Gastrocnemius medialis (tissue), 4 donors: ENCODE results near the gene GHRHR. TPM values are rescaled to one million over a fixed set of nuclear protein-coding genes. Genes with fewer than 3 reads are reported as not detected.

Source experiments
- ATAC-seq, 2 donors: fragments of 150-250 bp; one replicate each; pipeline ENCODE4 v1.9.1; 2016
- DNase-seq, 2 donors: peaks; one replicate each; pipeline ENCODE4 v3.0.0-alpha.2; 2019
- H3K27ac ChIP-seq, 4 donors: fragments of 200-600 bp; sonication (generic); 1 replicate in 1 of 4; 2 replicates in 3 of 4; pipeline ENCODE4 v1.5.1; 2016 to 2018; ENCODE audit warnings: mild to moderate bottlenecking in 2 of 4, moderate library complexity in 1 of 4
- H3K27me3 ChIP-seq, 3 donors: fragments of 200-600 bp; sonication (generic) in 2 of 3; 1 replicate in 1 of 3; 2 replicates in 2 of 3; pipeline versions ENCODE4 v1.5.1 to v1.6.0; 2016 to 2019; ENCODE audit warnings: mild to moderate bottlenecking in 1 of 3, moderate library complexity in 1 of 3
- H3K36me3 ChIP-seq, 2 donors: fragments of 200-600 bp; sonication (generic) in 1 of 2; one replicate each; pipeline ENCODE4 v1.5.1; 2017 to 2018
- H3K4me1 ChIP-seq, 2 donors: fragments of 200-600 bp; sonication (generic) in 1 of 2; one replicate each; pipeline ENCODE4 v1.5.1; 2016 to 2017; ENCODE audit warnings: mild to moderate bottlenecking in 2 of 2
- H3K4me3 ChIP-seq, 4 donors: fragments of 200-600 bp; sonication (generic) in 3 of 4; 1 replicate in 1 of 4; 2 replicates in 3 of 4; pipeline ENCODE4 v1.5.1; 2016 to 2019; ENCODE audit warnings: mild to moderate bottlenecking in 2 of 4
- H3K9me3 ChIP-seq, 3 donors: fragments of 200-600 bp; sonication (generic) in 2 of 3; 1 replicate in 1 of 3; 2 replicates in 2 of 3; pipeline ENCODE4 v1.5.1; 2016 to 2019
- POLR2A ChIP-seq, 2 donors: fragments of 450-650 bp; IDR thresholded peaks; one replicate each; pipeline ENCODE4 v1.6.1; 2017; ENCODE audit warnings: antibody characterized with exemption in 2 of 2, mild to moderate bottlenecking in 2 of 2, moderate library complexity in 2 of 2
- in situ Hi-C, 4 donors: fragments of 200-750 bp; cut with MboI; loops; one replicate each; pipeline versions ENCODE4 v1.15.0 to v1.8.0; 2017; ENCODE audit warnings: low sequenced_read_pairs in 4 of 4
- intact Hi-C: fragments of 100-400 bp; cut with DNase I; formaldehyde crosslinking; loops from one replicate; pipeline ENCODE4 v1.15.1; 2023; ENCODE audit warnings: low total_unique reads
- total RNA-seq, 4 donors: library from RNA; depleted of rRNA; stranded (reverse); fragments of >200 nt; gene quantifications; one replicate each; pipeline versions ENCODE4 v1.1.0 to v1.2.3, GENCODE V29; 2016
- TF ChIP-seq, protein P1 (sequence below), 5 experiments: fragments of 450-650 bp in 3 of 5; fragments of 200-600 bp in 2 of 5; sonication (generic) in 2 of 5; IDR thresholded peaks in 4 of 5; conservative IDR thresholded peaks in 1 of 5; 1 replicate in 4 of 5; 2 replicates in 1 of 5; pipeline ENCODE4 v1.5.1; 2016 to 2019; ENCODE audit warnings: antibody characterized with exemption in 5 of 5, mild to moderate bottlenecking in 3 of 5, moderate library complexity in 3 of 5

GHRHR gene
- total RNA-seq, 4 donors from 2014 or later: not detected

- Histone ChIP-seq H3K4me1 (no peaks in the 10 kb centered on the region), H3K36me3 (no peaks in the 10 kb centered on the region), H3K4me3 (no peak overlapping the region), H3K27ac (no peak overlapping the region), H3K9me3 (no peaks in the 10 kb centered on the region), H3K27me3 (no peaks in the 10 kb centered on the region)
- ATAC-seq (no peak), DNase-seq (no peak)
- in situ Hi-C loops (loop anchor here in 2 of 4 donors (10.0 kb wide), 1 partner anchor 136 kb away; no protein-coding TSS in a partner anchor), intact Hi-C loops (no loop called here)
- no peak for TF ChIP-seq POLR2A (IDR thresholded peaks at IDR 0.05)
- TF ChIP-seq, protein P1, sequence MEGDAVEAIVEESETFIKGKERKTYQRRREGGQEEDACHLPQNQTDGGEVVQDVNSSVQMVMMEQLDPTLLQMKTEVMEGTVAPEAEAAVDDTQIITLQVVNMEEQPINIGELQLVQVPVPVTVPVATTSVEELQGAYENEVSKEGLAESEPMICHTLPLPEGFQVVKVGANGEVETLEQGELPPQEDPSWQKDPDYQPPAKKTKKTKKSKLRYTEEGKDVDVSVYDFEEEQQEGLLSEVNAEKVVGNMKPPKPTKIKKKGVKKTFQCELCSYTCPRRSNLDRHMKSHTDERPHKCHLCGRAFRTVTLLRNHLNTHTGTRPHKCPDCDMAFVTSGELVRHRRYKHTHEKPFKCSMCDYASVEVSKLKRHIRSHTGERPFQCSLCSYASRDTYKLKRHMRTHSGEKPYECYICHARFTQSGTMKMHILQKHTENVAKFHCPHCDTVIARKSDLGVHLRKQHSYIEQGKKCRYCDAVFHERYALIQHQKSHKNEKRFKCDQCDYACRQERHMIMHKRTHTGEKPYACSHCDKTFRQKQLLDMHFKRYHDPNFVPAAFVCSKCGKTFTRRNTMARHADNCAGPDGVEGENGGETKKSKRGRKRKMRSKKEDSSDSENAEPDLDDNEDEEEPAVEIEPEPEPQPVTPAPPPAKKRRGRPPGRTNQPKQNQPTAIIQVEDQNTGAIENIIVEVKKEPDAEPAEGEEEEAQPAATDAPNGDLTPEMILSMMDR (IDR thresholded peaks at IDR 0.05 in 4 of 5, conservative IDR thresholded peaks at IDR 0.05 in 1 of 5): no peak
Measured at GRCh38 chr7:30989008-30989823, 25.5 kb downstream of the GHRHR start.

DNA sequence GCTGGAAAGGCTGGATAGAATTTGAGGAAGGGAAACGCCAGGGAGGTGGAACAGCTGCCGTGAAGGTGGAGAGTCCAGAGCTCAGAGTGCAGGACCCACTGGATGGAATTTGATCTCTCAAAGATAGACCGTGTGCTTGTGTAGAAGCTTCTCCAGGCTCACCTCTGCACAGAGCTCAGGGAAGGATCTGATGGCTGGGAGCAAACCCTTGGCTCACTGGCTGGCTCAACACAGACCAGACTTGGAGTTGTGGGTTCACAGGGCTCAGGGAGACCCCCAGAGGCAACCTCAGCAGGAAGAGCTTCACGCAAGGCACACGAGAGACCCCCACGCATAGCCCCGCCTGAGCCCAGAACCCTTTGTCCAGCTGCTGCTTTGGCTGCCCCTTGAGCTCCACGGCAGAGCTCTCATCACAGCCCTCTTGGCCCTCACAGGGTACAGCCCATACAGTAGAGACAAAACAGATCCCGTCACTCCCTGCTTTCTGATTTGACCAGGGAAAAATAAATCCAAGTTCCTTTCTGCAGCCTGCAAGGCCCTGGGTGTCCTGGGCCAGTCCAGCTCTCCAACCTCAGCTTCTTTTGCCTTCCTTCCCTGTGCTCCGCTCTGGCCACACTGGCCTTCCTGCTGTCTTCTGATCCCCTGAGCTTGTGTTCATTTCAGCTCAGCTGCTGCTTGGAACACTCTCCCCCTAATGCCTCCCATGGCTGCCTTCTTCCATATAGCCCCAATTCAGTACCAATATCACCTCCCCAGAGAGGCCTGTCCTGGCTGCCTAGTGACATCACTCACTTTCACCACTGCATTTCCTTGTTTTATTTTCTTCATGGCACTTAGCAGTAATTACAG is 26.3 kb downstream of the GHRHR start:
- no peaks in the 10 kb centered on the region for H3K4me1 ChIP-seq
- TF ChIP-seq, protein P1 (IDR thresholded peaks at IDR 0.05 in 4 of 5, conservative IDR thresholded peaks at IDR 0.05 in 1 of 5): no peak
- TF ChIP-seq POLR2A (IDR thresholded peaks at IDR 0.05): no peak
- in situ Hi-C loops (loop anchor here in 2 of 4 donors (10.0 kb wide), 1 partner anchor 135 kb away; no protein-coding TSS in a partner anchor), intact Hi-C loops (no loop called here)
- ATAC-seq: no peak
- H3K27ac ChIP-seq: no peak overlapping the region
- no peaks in the 10 kb centered on the region for H3K27me3 ChIP-seq
- H3K36me3 ChIP-seq: no peaks in the 10 kb centered on the region
- no peaks in the 10 kb centered on the region for H3K9me3 ChIP-seq
- no peak for DNase-seq
- no peak overlapping the region for H3K4me3 ChIP-seq

DNA sequence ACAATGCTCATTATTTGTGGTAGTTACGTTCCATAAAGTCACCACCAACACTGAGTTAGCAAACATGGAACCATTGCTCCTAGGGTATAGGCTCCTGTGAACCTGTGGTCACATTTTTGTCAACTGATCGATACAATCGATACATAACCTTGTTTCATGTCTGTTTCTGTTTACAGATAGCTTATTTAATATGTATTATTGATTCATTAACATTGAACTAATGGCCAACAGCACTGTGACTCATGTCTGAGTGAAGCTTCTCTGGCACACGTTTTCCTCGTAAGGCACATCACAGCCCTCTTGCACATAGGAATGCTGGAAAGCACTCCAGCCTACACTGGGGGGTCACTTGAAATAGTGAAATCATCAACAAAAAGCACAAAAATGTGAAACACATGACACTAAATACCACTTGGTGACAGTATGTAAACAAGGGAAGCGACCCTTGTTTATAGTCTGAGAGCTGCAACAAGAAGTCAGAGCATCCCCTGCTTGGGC is 27.0 kb downstream of the GHRHR start:
- H3K9me3 ChIP-seq: no peaks in the 10 kb centered on the region
- no peaks in the 10 kb centered on the region for H3K36me3 ChIP-seq
- no peaks in the 10 kb centered on the region for H3K27me3 ChIP-seq
- no peaks in the 10 kb centered on the region for H3K4me1 ChIP-seq
- in situ Hi-C loops (no loop called here), intact Hi-C loops (no loop called here)
- no peak overlapping the region for H3K27ac ChIP-seq
- no peak overlapping the region for H3K4me3 ChIP-seq
- DNase-seq (no peak), ATAC-seq (no peak)
- TF ChIP-seq, protein P1 (IDR thresholded peaks at IDR 0.05 in 4 of 5, conservative IDR thresholded peaks at IDR 0.05 in 1 of 5): no peak
- no peak for TF ChIP-seq POLR2A (IDR thresholded peaks at IDR 0.05)

GRCh38 chr7:30992414-30992813 is 28.7 kb downstream of the GHRHR start:
- ATAC-seq (no peak), DNase-seq (no peak)
- Histone ChIP-seq H3K27ac (no peak overlapping the region), H3K9me3 (no peaks in the 10 kb centered on the region), H3K27me3 (no peaks in the 10 kb centered on the region), H3K4me1 (no peaks in the 10 kb centered on the region), H3K36me3 (no peaks in the 10 kb centered on the region), H3K4me3 (no peak overlapping the region)
- TF ChIP-seq, protein P1 (IDR thresholded peaks at IDR 0.05 in 4 of 5, conservative IDR thresholded peaks at IDR 0.05 in 1 of 5): no peak
- no peak for TF ChIP-seq POLR2A (IDR thresholded peaks at IDR 0.05)
- intact Hi-C loops: no loop called here
- in situ Hi-C loops: no loop called here
